GM10266 (cell line): ENCODE data around the gene CFAP74.
"Not testable (repeated sequence)": the region's sequence is repeated elsewhere in the genome, so short reads cannot be mapped to it uniquely, and the experiment has no call there.

ENCODE experiments used
- DNase-seq: peaks from one replicate; pipeline ENCODE4 v3.0.0; 2012; ENCODE audit errors: extremely low spot score
- TF ChIP-seq, protein P1 (sequence below): IDR thresholded peaks from 2 replicates; pipeline ENCODE4 v1.5.1; 2012; ENCODE audit warnings: mild to moderate bottlenecking, low read depth; ENCODE audit not compliant: control insufficient read depth, insufficient read depth; ENCODE audit errors: missing control alignments

CFAP74 gene

DNA sequence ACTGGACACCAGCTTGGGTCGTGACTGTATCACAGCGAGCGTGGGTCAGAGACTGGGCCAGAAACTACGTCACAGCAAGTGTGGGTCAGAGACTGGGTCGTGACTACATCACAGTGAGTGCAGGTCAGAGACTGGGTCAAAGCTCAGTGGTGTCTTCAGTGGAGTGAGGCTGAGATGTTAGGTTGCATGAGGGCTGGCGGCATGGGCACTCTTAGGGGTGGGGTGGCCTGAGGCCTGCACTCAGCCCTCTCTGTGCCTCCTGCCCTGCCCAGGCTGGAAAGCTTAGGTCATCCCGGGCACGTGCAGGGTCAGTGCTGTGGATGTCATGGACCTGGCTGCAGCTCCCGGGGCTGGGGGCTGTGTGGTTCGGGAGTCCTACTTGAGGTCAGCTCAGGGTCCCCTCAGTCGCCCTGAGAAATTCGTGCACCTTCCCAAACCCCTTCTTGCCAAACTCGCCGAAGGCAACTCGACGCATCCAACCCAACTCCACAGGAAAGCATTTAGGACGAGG, 19.0 kb downstream of the CFAP74 start:
- DNase-seq = no peak
- TF ChIP-seq, protein P1, sequence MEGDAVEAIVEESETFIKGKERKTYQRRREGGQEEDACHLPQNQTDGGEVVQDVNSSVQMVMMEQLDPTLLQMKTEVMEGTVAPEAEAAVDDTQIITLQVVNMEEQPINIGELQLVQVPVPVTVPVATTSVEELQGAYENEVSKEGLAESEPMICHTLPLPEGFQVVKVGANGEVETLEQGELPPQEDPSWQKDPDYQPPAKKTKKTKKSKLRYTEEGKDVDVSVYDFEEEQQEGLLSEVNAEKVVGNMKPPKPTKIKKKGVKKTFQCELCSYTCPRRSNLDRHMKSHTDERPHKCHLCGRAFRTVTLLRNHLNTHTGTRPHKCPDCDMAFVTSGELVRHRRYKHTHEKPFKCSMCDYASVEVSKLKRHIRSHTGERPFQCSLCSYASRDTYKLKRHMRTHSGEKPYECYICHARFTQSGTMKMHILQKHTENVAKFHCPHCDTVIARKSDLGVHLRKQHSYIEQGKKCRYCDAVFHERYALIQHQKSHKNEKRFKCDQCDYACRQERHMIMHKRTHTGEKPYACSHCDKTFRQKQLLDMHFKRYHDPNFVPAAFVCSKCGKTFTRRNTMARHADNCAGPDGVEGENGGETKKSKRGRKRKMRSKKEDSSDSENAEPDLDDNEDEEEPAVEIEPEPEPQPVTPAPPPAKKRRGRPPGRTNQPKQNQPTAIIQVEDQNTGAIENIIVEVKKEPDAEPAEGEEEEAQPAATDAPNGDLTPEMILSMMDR = no peak

DNA sequence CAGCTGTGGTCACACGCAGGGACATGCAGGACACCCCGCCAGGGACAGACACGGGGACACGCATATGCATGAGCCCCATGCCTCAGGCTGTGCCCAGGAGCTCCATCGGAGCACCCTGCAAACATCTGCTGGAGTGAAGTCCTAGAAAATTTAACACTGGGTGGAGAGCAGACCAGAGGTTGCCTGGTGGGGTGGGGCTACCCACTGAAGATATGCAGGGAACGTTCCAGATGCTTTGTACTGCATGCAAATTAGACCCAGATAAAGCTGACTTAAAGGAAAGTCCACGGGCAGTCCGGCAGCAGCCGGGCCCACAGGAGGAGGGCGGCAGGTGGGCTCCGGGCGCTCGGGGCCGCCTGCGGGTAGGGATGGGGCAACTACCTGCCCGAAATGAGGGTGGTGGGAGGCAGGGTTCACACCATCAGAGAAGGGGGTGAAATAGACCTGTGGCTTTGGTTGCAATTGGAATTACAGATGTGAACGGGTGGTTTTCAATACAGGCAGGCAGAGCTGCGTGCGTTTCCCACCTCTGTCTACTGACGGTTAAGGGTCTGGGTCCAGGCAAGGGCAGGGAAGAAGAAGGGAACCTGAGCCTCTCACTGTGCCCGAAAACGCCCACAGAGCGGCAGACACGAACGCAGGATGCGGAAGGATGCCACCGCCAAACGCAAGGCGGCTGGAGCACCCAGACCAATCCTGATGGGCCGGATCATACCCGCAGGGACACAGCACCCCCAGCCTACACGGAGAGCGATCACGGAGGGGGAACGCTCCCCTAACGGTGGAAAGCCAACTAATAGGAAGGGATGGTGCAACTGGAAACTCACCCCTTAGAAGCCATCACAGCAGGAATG, 21.0 kb downstream of the CFAP74 start:
- TF ChIP-seq, protein P1 = no peak
- no peak for DNase-seq

DNA sequence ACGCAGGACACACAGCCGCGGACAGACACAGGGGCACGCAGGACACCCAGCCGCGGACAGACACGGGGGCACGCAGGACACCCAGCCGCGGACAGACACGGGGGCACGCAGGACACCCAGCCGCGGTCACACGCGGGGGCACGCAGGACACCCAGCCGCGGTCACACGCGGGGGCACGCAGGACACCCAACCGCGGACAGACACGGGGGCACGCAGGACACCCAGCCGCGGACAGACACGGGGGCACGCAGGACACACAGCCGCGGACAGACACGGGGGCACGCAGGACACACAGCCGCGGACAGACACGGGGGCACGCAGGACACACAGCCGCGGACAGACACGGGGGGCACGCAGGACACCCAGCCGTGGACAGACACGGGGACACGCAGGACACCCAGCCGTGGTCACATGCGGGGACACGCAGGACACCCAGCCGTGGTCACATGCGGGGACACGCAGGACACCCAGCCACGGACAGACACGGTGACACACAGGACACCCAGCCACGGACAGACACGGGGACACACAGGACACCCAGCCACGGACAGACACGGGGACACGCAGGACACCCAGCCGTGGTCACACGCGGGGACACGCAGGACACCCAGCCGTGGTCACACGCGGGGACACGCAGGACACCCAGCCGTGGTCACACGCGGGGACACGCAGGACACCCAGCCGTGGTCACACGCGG, 21.8 kb downstream of the CFAP74 start:
- DNase-seq = not testable (repeated sequence)

DNA sequence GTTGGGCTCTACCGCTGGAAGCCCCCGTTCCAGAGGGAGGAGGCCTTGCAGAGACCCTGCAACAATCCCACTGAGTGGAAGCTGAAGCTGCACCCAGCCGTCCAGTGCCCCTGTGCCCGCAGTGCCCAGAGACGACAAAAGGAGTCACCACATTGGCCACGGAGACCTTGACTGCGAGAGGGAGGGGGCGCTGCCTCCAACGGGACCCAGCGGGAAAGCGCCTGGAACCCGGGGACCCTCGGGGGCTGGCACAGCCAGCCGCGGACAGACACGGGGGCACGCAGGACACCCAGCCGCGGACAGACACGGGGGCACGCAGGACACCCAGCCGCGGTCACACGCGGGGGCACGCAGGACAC, 22.5 kb downstream of the CFAP74 start:
- TF ChIP-seq, protein P1 = no peak
- DNase-seq = no peak

DNA sequence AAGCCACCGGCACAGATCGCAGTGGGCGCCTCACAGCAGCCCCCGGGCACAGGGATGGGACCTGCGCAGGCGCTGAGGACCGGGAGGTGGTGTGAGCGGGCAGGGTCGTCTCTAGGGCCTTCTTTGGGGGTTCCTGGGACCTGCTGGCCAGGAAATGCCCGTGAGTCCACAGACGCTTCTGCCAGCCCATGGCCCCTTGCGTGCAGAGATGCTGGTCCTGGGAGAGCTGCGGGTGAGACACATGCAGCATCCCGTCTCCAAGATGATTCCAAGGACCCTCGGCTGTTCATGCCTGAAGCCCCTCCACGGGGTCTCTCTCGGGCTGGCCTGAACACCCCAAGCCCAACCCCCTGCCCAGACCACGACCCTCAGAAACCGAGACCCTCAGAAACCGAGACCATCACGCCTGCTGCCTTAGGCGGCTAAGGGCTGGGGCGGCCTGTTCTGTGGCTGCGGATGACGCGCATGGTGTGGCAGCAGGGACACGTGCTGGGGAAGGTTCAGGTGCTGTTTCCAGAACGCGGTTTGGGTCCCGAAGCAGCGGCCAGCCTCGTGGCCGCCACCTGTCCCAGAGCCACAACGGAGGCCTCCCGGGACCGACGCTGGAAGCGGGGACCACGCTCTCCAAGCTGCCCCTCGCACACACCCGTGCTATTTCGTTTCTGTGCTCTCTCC, 23.0 kb downstream of the CFAP74 start:
- TF ChIP-seq, protein P1 = no peak
- DNase-seq = no peak

DNA sequence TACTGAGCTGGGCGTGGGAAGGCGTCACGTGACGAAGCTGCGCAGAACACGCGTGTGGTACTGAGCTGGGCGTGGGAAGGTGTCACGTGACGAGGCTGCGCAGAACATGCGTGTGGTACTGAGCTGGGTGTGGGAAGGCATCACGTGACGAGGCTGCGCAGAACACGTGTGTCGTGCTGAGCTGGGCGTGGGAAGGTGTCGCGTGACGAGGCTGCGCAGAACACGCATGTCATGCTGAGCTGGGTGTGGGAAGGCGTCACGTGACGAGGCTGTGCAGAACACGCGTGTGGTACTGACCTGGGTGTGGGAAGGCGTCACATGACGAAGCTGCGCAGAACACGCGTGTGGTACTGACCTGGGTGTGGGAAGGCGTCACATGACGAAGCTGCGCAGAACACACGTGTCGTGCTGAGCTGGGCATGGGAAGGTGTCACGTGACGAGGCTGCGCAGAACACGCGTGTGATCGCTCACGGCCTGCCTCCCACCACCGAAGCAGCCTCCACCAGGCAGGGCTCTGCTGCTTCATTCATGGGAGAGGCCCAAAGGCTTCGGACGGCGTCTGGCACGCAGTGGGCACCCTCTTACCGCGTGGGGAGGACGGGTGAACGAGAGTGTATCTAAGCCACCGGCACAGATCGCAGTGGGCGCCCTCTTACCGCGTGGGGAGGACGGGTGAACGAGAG, 24.0 kb downstream of the CFAP74 start:
- no peak for DNase-seq
- TF ChIP-seq, protein P1 = no peak

DNA sequence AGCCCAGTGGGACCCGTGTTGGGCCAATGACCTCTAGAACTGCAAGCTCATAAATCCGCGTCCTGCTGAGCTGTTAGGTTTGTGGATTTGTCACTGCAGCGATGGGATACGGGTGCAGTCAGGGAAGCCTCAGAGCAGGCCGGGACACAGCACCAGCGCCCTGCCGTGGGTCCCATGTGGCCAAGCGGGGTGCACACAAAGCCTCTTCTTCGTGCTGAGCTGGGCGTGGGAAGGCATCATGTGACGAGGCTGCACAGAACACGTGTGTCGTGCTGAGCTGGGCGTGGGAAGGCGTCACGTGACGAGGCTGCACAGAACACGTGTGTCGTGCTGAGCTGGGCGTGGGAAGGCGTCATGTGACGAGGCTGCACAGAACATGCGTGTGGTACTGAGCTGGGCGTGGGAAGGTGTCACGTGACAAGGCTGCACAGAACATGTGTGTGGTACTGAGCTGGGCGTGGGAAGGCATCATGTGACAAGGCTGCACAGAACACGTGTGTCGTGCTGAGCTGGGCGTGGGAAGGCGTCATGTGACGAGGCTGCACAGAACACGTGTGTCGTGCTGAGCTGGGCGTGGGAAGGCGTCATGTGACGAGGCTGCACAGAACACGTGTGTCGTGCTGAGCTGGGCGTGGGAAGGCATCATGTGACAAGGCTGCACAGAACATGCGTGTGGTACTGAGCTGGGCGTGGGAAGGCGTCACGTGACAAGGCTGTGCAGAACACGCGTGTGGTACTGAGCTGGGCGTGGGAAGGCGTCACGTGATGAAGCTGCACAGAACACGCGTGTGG, 24.7 kb downstream of the CFAP74 start:
- DNase-seq = not testable (repeated sequence)
